GM12878 (cell line): ENCODE data around the gene DNAJC25. TPM values are rescaled to one million over a fixed set of nuclear protein-coding genes. Genes with fewer than 3 reads are reported as not detected.

ENCODE experiments used
- polyA plus RNA-seq, 11 experiments: library from polyadenylated mRNA; depleted of rRNA in 4 of 11; unstranded in 6 of 11; stranded (reverse) in 5 of 11; fragments of >200 nt; fragmentation: Nextera tagmentation in 4 of 11; fragmentation: Illumina TruSeq in 1 of 11; extraction: Ambion mirVana in 4 of 11; extraction: Trizol in 1 of 11; gene quantifications; 1 replicate in 1 of 11; 2 replicates in 10 of 11; pipeline versions ENCODE4 v1.2.1 to v1.2.3, GENCODE V29; 2011 to 2016; ENCODE audit warnings: inconsistent platforms in 2 of 11, missing spikeins in 2 of 11, low read depth in 1 of 11
- total RNA-seq, 4 experiments: library from RNA; depleted of rRNA in 3 of 4; stranded (reverse); fragments of >200 nt in 3 of 4; fragmentation: Illumina TruSeq in 1 of 4; extraction: Trizol in 1 of 4; gene quantifications; 2 replicates each; pipeline versions ENCODE4 v1.2.1 to v1.2.3, GENCODE V29; 2013 to 2021

The DNAJC25 gene
- total and polyA plus RNA-seq, 10 of the 15 experiments (the other 5 are each of a cell fraction or from before 2014, with no cell fraction given), result 2.4 to 6.4 (median 4.0) TPM

Other genes starting within 250 kb of the DNAJC25 start
- 50.2 and 54.5 TPM in 2 replicates for gene ECPAS, start 147.0 kb upstream of the DNAJC25 start, total RNA-seq (2014; rRNA removed)
- 66.1 and 70.9 TPM in 2 replicates for gene ECPAS, start 147.0 kb upstream of the DNAJC25 start, total RNA-seq (2014; rRNA removed; fragmentation: Illumina TruSeq; extraction: Trizol)
- 64.5 and 69.8 TPM in 2 replicates for gene ECPAS, start 147.0 kb upstream of the DNAJC25 start, total RNA-seq (2021)
- gene ECPAS, start 147.0 kb upstream of the DNAJC25 start, polyA plus RNA-seq (2011; rRNA removed), result 54.6 and 72.1 TPM in 2 replicates
- gene ECPAS, start 147.0 kb upstream of the DNAJC25 start, polyA plus RNA-seq (2014; fragmentation: Illumina TruSeq; extraction: Trizol), result 50.0 and 65.1 TPM in 2 replicates
- gene ECPAS, start 147.0 kb upstream of the DNAJC25 start, polyA plus RNA-seq (2014; fragmentation: Nextera tagmentation; extraction: Ambion mirVana), result 10 to 100 TPM; 11.2 to 18.7 TPM
- 52.0 and 54.9 TPM in 2 replicates for gene ECPAS, start 147.0 kb upstream of the DNAJC25 start, polyA plus RNA-seq (2014; rRNA removed)
- 10 to 100 TPM; 28.4 to 30.9 TPM for gene ECPAS, start 147.0 kb upstream of the DNAJC25 start, polyA plus RNA-seq (2016; fragmentation: Nextera tagmentation; extraction: Ambion mirVana)
- 0.40 and 1.0 TPM in 2 replicates for gene ZNF483, start 106.2 kb upstream of the DNAJC25 start, total RNA-seq (2014; rRNA removed)
- gene ZNF483, start 106.2 kb upstream of the DNAJC25 start, total RNA-seq (2014; rRNA removed; fragmentation: Illumina TruSeq; extraction: Trizol), result 0.76 and 1.1 TPM in 2 replicates
- 0.40 and 0.72 TPM in 2 replicates for gene ZNF483, start 106.2 kb upstream of the DNAJC25 start, total RNA-seq (2021)
- not detected in 2 replicates for gene ZNF483, start 106.2 kb upstream of the DNAJC25 start, polyA plus RNA-seq (2011; rRNA removed)
- gene ZNF483, start 106.2 kb upstream of the DNAJC25 start, polyA plus RNA-seq (2014; fragmentation: Illumina TruSeq; extraction: Trizol), result 0.04 and 0.06 TPM in 2 replicates
- gene ZNF483, start 106.2 kb upstream of the DNAJC25 start, polyA plus RNA-seq (2014; fragmentation: Nextera tagmentation; extraction: Ambion mirVana), result under 1 TPM; 0.26 to 0.39 TPM
- gene ZNF483, start 106.2 kb upstream of the DNAJC25 start, polyA plus RNA-seq (2014; rRNA removed), result 0.09 and 0.15 TPM in 2 replicates
- gene ZNF483, start 106.2 kb upstream of the DNAJC25 start, polyA plus RNA-seq (2016; fragmentation: Nextera tagmentation; extraction: Ambion mirVana), result under 1 TPM; 0.03 to 0.20 TPM
- 1.5 and 2.8 TPM in 2 replicates for gene PTGR1, start 31.7 kb upstream of the DNAJC25 start, total RNA-seq (2014; rRNA removed)
- gene PTGR1, start 31.7 kb upstream of the DNAJC25 start, total RNA-seq (2014; rRNA removed; fragmentation: Illumina TruSeq; extraction: Trizol), result 2.2 and 2.5 TPM in 2 replicates
- gene PTGR1, start 31.7 kb upstream of the DNAJC25 start, total RNA-seq (2021), result 2.3 and 2.7 TPM in 2 replicates
- 0.12 TPM in 1 of 2 replicates, not detected in the other for gene PTGR1, start 31.7 kb upstream of the DNAJC25 start, polyA plus RNA-seq (2011; rRNA removed)
- 3.1 and 3.2 TPM in 2 replicates for gene PTGR1, start 31.7 kb upstream of the DNAJC25 start, polyA plus RNA-seq (2014; fragmentation: Illumina TruSeq; extraction: Trizol)
- gene PTGR1, start 31.7 kb upstream of the DNAJC25 start, polyA plus RNA-seq (2014; fragmentation: Nextera tagmentation; extraction: Ambion mirVana), result 1 to 10 TPM; 2.2 to 2.9 TPM
- gene PTGR1, start 31.7 kb upstream of the DNAJC25 start, polyA plus RNA-seq (2014; rRNA removed), result 2.8 and 3.3 TPM in 2 replicates
- gene PTGR1, start 31.7 kb upstream of the DNAJC25 start, polyA plus RNA-seq (2016; fragmentation: Nextera tagmentation; extraction: Ambion mirVana), result 1 to 10 TPM; 5.1 to 6.3 TPM
- gene GNG10, start 30.3 kb downstream of the DNAJC25 start, total RNA-seq (2014; rRNA removed), result 16.3 and 22.0 TPM in 2 replicates
- gene GNG10, start 30.3 kb downstream of the DNAJC25 start, total RNA-seq (2014; rRNA removed; fragmentation: Illumina TruSeq; extraction: Trizol), result 18.7 and 20.4 TPM in 2 replicates
- 12.0 and 14.5 TPM in 2 replicates for gene GNG10, start 30.3 kb downstream of the DNAJC25 start, total RNA-seq (2021)
- 24.0 and 33.6 TPM in 2 replicates for gene GNG10, start 30.3 kb downstream of the DNAJC25 start, polyA plus RNA-seq (2011; rRNA removed)
- gene GNG10, start 30.3 kb downstream of the DNAJC25 start, polyA plus RNA-seq (2014; fragmentation: Illumina TruSeq; extraction: Trizol), result 21.3 and 26.0 TPM in 2 replicates
- gene GNG10, start 30.3 kb downstream of the DNAJC25 start, polyA plus RNA-seq (2014; fragmentation: Nextera tagmentation; extraction: Ambion mirVana), result 10 to 100 TPM; 27.2 to 28.2 TPM
- 14.6 and 18.1 TPM in 2 replicates for gene GNG10, start 30.3 kb downstream of the DNAJC25 start, polyA plus RNA-seq (2014; rRNA removed)
- 10 to 100 TPM; 24.9 to 26.4 TPM for gene GNG10, start 30.3 kb downstream of the DNAJC25 start, polyA plus RNA-seq (2016; fragmentation: Nextera tagmentation; extraction: Ambion mirVana)
- gene SHOC1, start 163.6 kb downstream of the DNAJC25 start, total RNA-seq (2014; rRNA removed), result under 0.01 and 0.05 TPM in 2 replicates
- gene SHOC1, start 163.6 kb downstream of the DNAJC25 start, total RNA-seq (2014; rRNA removed; fragmentation: Illumina TruSeq; extraction: Trizol), result 0.04 TPM in 1 of 2 replicates, not detected in the other
- not detected in 2 replicates for gene SHOC1, start 163.6 kb downstream of the DNAJC25 start, total RNA-seq (2021)
- not detected in 2 replicates for gene SHOC1, start 163.6 kb downstream of the DNAJC25 start, polyA plus RNA-seq (2011; rRNA removed)
- gene SHOC1, start 163.6 kb downstream of the DNAJC25 start, polyA plus RNA-seq (2014; fragmentation: Illumina TruSeq; extraction: Trizol), result 0.04 TPM in 1 of 2 replicates, not detected in the other
- gene SHOC1, start 163.6 kb downstream of the DNAJC25 start, polyA plus RNA-seq (2014; fragmentation: Nextera tagmentation; extraction: Ambion mirVana), result under 1 TPM in 1 of 2 experiments, not detected in 1; 0.05 TPM
- gene SHOC1, start 163.6 kb downstream of the DNAJC25 start, polyA plus RNA-seq (2014; rRNA removed), result 0.03 TPM in 1 of 2 replicates, not detected in the other
- under 1 TPM; 0.05 to 0.11 TPM for gene SHOC1, start 163.6 kb downstream of the DNAJC25 start, polyA plus RNA-seq (2016; fragmentation: Nextera tagmentation; extraction: Ambion mirVana)